GM12878 (cell line): ENCODE measurements around the gene MRPL36. TPM values are rescaled to one million over a fixed set of nuclear protein-coding genes. Genes with fewer than 3 reads are reported as not detected.

Source experiments
- ATAC-seq: fragments of 200-7000 bp; cut with Tn5 transposase; 3 replicates; pipeline ENCODE4 v1.9.1; 2020; ENCODE audit warnings: mild to moderate bottlenecking, moderate library complexity
- BruUV-seq: library from RNA; stranded (reverse); fragments of 400-500 nt; replicated peaks from 2 replicates; lab custom pipeline; 2021; lab: Mats Ljungman, UMichigan
- CTCF ChIA-PET: fragments of 300-600 bp; sonication (Branson Sonifier 250); formaldehyde crosslinking; extraction: SDS; loops from one replicate; lab custom pipeline; 2021; ENCODE audit warnings: inconsistent platforms; lab: Yijun Ruan, JAX
- POLR2A ChIA-PET: fragments of 350-600 bp; formaldehyde crosslinking; extraction: SDS; loops from one replicate; lab custom pipeline; 2021; ENCODE audit warnings: inconsistent platforms; lab: Charles Lee
- RAD21 ChIA-PET: fragments of 300-600 bp; sonication (Branson Sonifier 250); formaldehyde crosslinking; loops from one replicate; lab custom pipeline; 2023; ENCODE audit warnings: antibody characterized with exemption; ENCODE audit not compliant: unreplicated experiment; lab: Charles Lee
- SMC1A ChIA-PET: fragments of 300-600 bp; sonication (Branson Sonifier 250); formaldehyde crosslinking; loops from one replicate; lab custom pipeline; 2023; ENCODE audit not compliant: unreplicated experiment, uncharacterized antibody; lab: Charles Lee
- DNase-seq: peaks from one replicate; pipeline ENCODE4 v3.0.0-alpha.2; 2011; ENCODE audit warnings: low read depth, low spot score
- FAIRE-seq: peaks from 3 replicates; lab custom pipeline; 2011; peaks lifted over from hg19 to GRCh38; lab: Jason Lieb, UNC
- H2AFZ ChIP-seq: 2 replicates; pipeline ENCODE4 v1.6.0; 2011; ENCODE audit warnings: low read depth, low read length, control low read depth; ENCODE audit not compliant: control insufficient read depth
- H3K27ac ChIP-seq: 2 replicates; pipeline ENCODE4 v1.5.1; 2011; ENCODE audit warnings: control low read depth; ENCODE audit not compliant: control insufficient read depth, insufficient read depth
- H3K27me3 ChIP-seq, 2 experiments: replicated peaks in 1 of 2; 2 replicates each; pipeline versions ENCODE4 v1.6.0 to v1.6.1; 2011; ENCODE audit warnings: low read length in 1 of 2; ENCODE audit not compliant: control insufficient read depth in 2 of 2, insufficient read depth in 2 of 2
- H3K36me3 ChIP-seq, 2 experiments: 2 replicates each; pipeline ENCODE4 v1.5.1; 2011; ENCODE audit warnings: low read length in 1 of 2; ENCODE audit not compliant: control insufficient read depth in 2 of 2, insufficient read depth in 2 of 2
- H3K4me1 ChIP-seq: 2 replicates; pipeline ENCODE4 v1.6.1; 2011; ENCODE audit warnings: mild to moderate bottlenecking, low read length, moderate library complexity, mixed read lengths; ENCODE audit not compliant: control insufficient read depth, insufficient read depth
- H3K4me2 ChIP-seq: 2 replicates; pipeline ENCODE4 v1.6.0; 2011; ENCODE audit warnings: control low read depth; ENCODE audit not compliant: control insufficient read depth, insufficient read depth
- H3K4me3 ChIP-seq: fragments of 200-600 bp; sonication (generic); 2 replicates; pipeline ENCODE4 v1.5.1; 2016
- H3K79me2 ChIP-seq: 2 replicates; pipeline ENCODE4 v1.6.0; 2011; ENCODE audit warnings: low read length; ENCODE audit not compliant: control insufficient read depth, insufficient read depth
- H3K9ac ChIP-seq: 2 replicates; pipeline ENCODE4 v1.8.0; 2011; ENCODE audit warnings: low read length, control low read depth, mixed read lengths; ENCODE audit not compliant: control insufficient read depth, insufficient read depth
- H3K9me3 ChIP-seq: replicated peaks from 3 replicates; pipeline ENCODE4 v1.5.1; 2011; ENCODE audit warnings: mild to moderate bottlenecking, low read length; ENCODE audit not compliant: control insufficient read depth, insufficient read depth
- H4K20me1 ChIP-seq: 2 replicates; pipeline ENCODE4 v1.6.0; 2011; ENCODE audit not compliant: control insufficient read depth, insufficient read depth
- CREM ChIP-seq: IDR thresholded peaks from 2 replicates; pipeline ENCODE4 v1.6.1; 2014; ENCODE audit warnings: antibody characterized with exemption, low read depth
- ETV6 ChIP-seq, 2 experiments: fragments of 450-650 bp in 1 of 2; IDR thresholded peaks in 1 of 2; conservative IDR thresholded peaks in 1 of 2; 2 replicates each; pipeline ENCODE4 v1.6.1; 2014; ENCODE audit warnings: antibody characterized with exemption in 1 of 2, borderline replicate concordance in 1 of 2, low read depth in 1 of 2, mild to moderate bottlenecking in 1 of 2, moderate library complexity in 1 of 2
- JUND ChIP-seq: IDR thresholded peaks from 2 replicates; pipeline ENCODE4 v1.6.1; 2012; ENCODE audit warnings: low read depth, mild to moderate bottlenecking, low read length, improper control_type of control experiment, moderate library complexity
- KDM1A ChIP-seq: fragments of 200-600 bp; sonication (generic); IDR thresholded peaks from 2 replicates; pipeline ENCODE4 v1.6.1; 2016; ENCODE audit warnings: borderline replicate concordance
- MTA3 ChIP-seq: IDR thresholded peaks from 2 replicates; pipeline ENCODE4 v1.6.1; 2012; ENCODE audit warnings: low read length, inconsistent platforms, borderline replicate concordance
- NFIC ChIP-seq: IDR thresholded peaks from 2 replicates; pipeline ENCODE4 v1.6.1; 2012; ENCODE audit warnings: low read depth, mild to moderate bottlenecking, inconsistent platforms, low read length, moderate library complexity
- NFYB ChIP-seq: IDR thresholded peaks from 2 replicates; pipeline ENCODE4 v1.6.1; 2011; ENCODE audit warnings: low read depth, mild to moderate bottlenecking, low read length, improper control_type of control experiment, moderate library complexity; ENCODE audit not compliant: insufficient read depth
- NR2C1 ChIP-seq: fragments of 450-650 bp; IDR thresholded peaks from 2 replicates; pipeline ENCODE4 v1.6.1; 2017; ENCODE audit warnings: antibody characterized with exemption, mild to moderate bottlenecking, moderate library complexity
- NRF1 ChIP-seq: conservative IDR thresholded peaks from 2 replicates; pipeline ENCODE4 v1.6.1; 2011; ENCODE audit warnings: mild to moderate bottlenecking, low read depth, low read length, improper control_type of control experiment
- POLR2AphosphoS2 ChIP-seq: IDR thresholded peaks from 2 replicates; pipeline ENCODE4 v1.6.1; 2011; ENCODE audit warnings: low read depth, mild to moderate bottlenecking, low read length, improper control_type of control experiment, moderate library complexity
- RAD21 ChIP-seq: IDR thresholded peaks from 2 replicates; pipeline ENCODE4 v1.6.1; 2011; ENCODE audit warnings: mild to moderate bottlenecking, low read depth, low read length, moderate library complexity; ENCODE audit not compliant: insufficient read depth
- RCOR1 ChIP-seq: conservative IDR thresholded peaks from 2 replicates; pipeline ENCODE4 v1.6.1; 2012; ENCODE audit warnings: low read depth, low read length, improper control_type of control experiment
- SIX5 ChIP-seq: IDR thresholded peaks from 2 replicates; pipeline ENCODE4 v1.6.1; 2011; ENCODE audit warnings: mild to moderate bottlenecking, low read depth, low read length, moderate library complexity; ENCODE audit not compliant: severe bottlenecking
- SMARCA5 ChIP-seq: fragments of 450-650 bp; IDR thresholded peaks from 2 replicates; pipeline ENCODE4 v1.6.1; 2017; ENCODE audit warnings: mild to moderate bottlenecking
- SP1 ChIP-seq: IDR thresholded peaks from one replicate; pipeline ENCODE4 v1.6.1; 2011; ENCODE audit warnings: low read depth, low read length
- SRF ChIP-seq, 2 experiments: IDR thresholded peaks; 2 replicates each; pipeline ENCODE4 v1.6.1; 2011; ENCODE audit warnings: low read depth in 2 of 2, low read length in 2 of 2, mild to moderate bottlenecking in 1 of 2, moderate library complexity in 1 of 2
- STAT1 ChIP-seq: fragments of 450-650 bp; conservative IDR thresholded peaks from 2 replicates; pipeline ENCODE4 v1.6.1; 2014; ENCODE audit warnings: antibody characterized with exemption, mild to moderate bottlenecking
- SUPT20H ChIP-seq: IDR thresholded peaks from 2 replicates; pipeline ENCODE4 v1.6.1; 2011; ENCODE audit warnings: low read depth, mild to moderate bottlenecking, low read length, moderate library complexity, borderline replicate concordance; ENCODE audit not compliant: control insufficient read depth
- WGBS: methylation state at CpG from one replicate; pipeline ENCODE4 v1.1.6; 2016; ENCODE audit warnings: low lambda C conversion rate; ENCODE audit not compliant: insufficient replicate concordance, insufficient coverage; ENCODE audit errors: missing lambda C conversion rate; 5-methylcytosine and 5-hydroxymethylcytosine counted together
- in situ Hi-C: fragments of 300-500 bp; cut with MboI; formaldehyde crosslinking; loops from 9 replicates; pipeline ENCODE4 v1.14.3; 2018; ENCODE audit warnings: mixed read lengths
- intact Hi-C: fragments of 100-400 bp; cut with micrococcal nuclease; formaldehyde crosslinking; loops from one replicate; pipeline ENCODE4 v1.14.2; 2022; ENCODE audit not compliant: unreplicated experiment
- polyA plus RNA-seq, 11 experiments: library from polyadenylated mRNA; depleted of rRNA in 4 of 11; unstranded in 6 of 11; stranded (reverse) in 5 of 11; fragments of >200 nt; fragmentation: Nextera tagmentation in 4 of 11; fragmentation: Illumina TruSeq in 1 of 11; extraction: Ambion mirVana in 4 of 11; extraction: Trizol in 1 of 11; gene quantifications; 1 replicate in 1 of 11; 2 replicates in 10 of 11; pipeline versions ENCODE4 v1.2.1 to v1.2.3, GENCODE V29; 2011 to 2016; ENCODE audit warnings: inconsistent platforms in 2 of 11, missing spikeins in 2 of 11, low read depth in 1 of 11
- total RNA-seq, 4 experiments: library from RNA; depleted of rRNA in 3 of 4; stranded (reverse); fragments of >200 nt in 3 of 4; fragmentation: Illumina TruSeq in 1 of 4; extraction: Trizol in 1 of 4; gene quantifications; 2 replicates each; pipeline versions ENCODE4 v1.2.1 to v1.2.3, GENCODE V29; 2013 to 2021
- TF ChIP-seq, protein P1 (sequence below), 3 experiments: IDR thresholded peaks in 2 of 3; conservative IDR thresholded peaks in 1 of 3; 2 replicates each; pipeline ENCODE4 v1.5.1; 2011; ENCODE audit warnings: low read depth in 3 of 3, low read length in 3 of 3, mild to moderate bottlenecking in 3 of 3, control low read depth in 2 of 3, moderate library complexity in 2 of 3, inconsistent platforms in 1 of 3, mixed read lengths in 1 of 3; ENCODE audit not compliant: control insufficient read depth in 2 of 3, insufficient read depth in 1 of 3; ENCODE audit errors: extremely low read depth in 1 of 3

MRPL36 gene
- total and polyA plus RNA-seq, 10 of the 15 experiments (the other 5 are each of a cell fraction or from before 2014, with no cell fraction given): 89.2 to 559 (median 152) TPM

- RAD21 ChIA-PET: no interaction called here
- no peak overlapping the region for H2AFZ ChIP-seq
- no peak overlapping the region for H3K4me2 ChIP-seq
Measured at GRCh38 chr5:1827025-1827885, 27.6 kb upstream of the MRPL36 start.

More at GRCh38 chr5:1827025-1827885, 27.6 kb upstream of the MRPL36 start:
- ChIA-PET SMC1A (no interaction called here), CTCF (no interaction called here), POLR2A (no interaction called here)
- Histone ChIP-seq H3K4me1 (no peaks in the 10 kb centered on the region), H4K20me1 (no peaks in the 10 kb centered on the region), H3K9me3 (no peaks in the 10 kb centered on the region), H3K27me3 (no peaks in the 10 kb centered on the region), H3K9ac (no peak overlapping the region), H3K27ac (no peak overlapping the region), H3K4me3 (no peak overlapping the region), H3K36me3 (peaks cover 0 to 14% of the 10 kb centered on the region in 2 experiments; a peak in 3 of 4 replicates), H3K79me2 (no peaks in the 10 kb centered on the region)
- BruUV-seq: no TSS peak
- DNase-seq (no peak), FAIRE-seq (no peak), ATAC-seq (no peak)
- in situ Hi-C loops: no loop called here
- intact Hi-C loops: no loop called here
- 91% methylated on average over 26 of the region's 26 CpGs for WGBS
- TF ChIP-seq RCOR1 (no peak), NFIC (no peak), NR2C1 (no peak), SP1 (no peak), CREM (no peak), STAT1 (no peak), NFYB (no peak), RAD21 (no peak), NRF1 (no peak), SMARCA5 (no peak), SUPT20H (no peak), MTA3 (no peak), SRF (IDR thresholded peaks at IDR 0.05; ENCODE audit: low read depth in 2 of 2, low read length in 2 of 2) (no peak), JUND (no peak), ETV6 (conservative IDR thresholded peaks at IDR 0.05 in 1 of 2, IDR thresholded peaks at IDR 0.05 in 1 of 2; ENCODE audit: borderline replicate concordance in 1 of 2, low read depth in 1 of 2) (no peak), KDM1A (no peak), POLR2AphosphoS2 (no peak), SIX5 (no peak)
- TF ChIP-seq, protein P1, sequence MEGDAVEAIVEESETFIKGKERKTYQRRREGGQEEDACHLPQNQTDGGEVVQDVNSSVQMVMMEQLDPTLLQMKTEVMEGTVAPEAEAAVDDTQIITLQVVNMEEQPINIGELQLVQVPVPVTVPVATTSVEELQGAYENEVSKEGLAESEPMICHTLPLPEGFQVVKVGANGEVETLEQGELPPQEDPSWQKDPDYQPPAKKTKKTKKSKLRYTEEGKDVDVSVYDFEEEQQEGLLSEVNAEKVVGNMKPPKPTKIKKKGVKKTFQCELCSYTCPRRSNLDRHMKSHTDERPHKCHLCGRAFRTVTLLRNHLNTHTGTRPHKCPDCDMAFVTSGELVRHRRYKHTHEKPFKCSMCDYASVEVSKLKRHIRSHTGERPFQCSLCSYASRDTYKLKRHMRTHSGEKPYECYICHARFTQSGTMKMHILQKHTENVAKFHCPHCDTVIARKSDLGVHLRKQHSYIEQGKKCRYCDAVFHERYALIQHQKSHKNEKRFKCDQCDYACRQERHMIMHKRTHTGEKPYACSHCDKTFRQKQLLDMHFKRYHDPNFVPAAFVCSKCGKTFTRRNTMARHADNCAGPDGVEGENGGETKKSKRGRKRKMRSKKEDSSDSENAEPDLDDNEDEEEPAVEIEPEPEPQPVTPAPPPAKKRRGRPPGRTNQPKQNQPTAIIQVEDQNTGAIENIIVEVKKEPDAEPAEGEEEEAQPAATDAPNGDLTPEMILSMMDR (IDR thresholded peaks at IDR 0.05 in 2 of 3, conservative IDR thresholded peaks at IDR 0.05 in 1 of 3; ENCODE audit: control insufficient read depth in 2 of 3, extremely low read depth in 1 of 3, insufficient read depth in 1 of 3, low read depth in 3 of 3, low read length in 3 of 3): no peak
